Esophagus squamous epithelium (tissue), 5 donors: Measurements from ENCODE around the gene HERC3. TPM values are rescaled to one million over a fixed set of nuclear protein-coding genes. Genes with fewer than 3 reads are reported as not detected.

Experiments
- DNase-seq: peaks from one replicate; lab custom pipeline; 2025; lab: John Stamatoyannopoulos, UW
- H3K27ac ChIP-seq, 4 donors: fragments of 200-600 bp; sonication (generic); one replicate each; pipeline ENCODE4 v1.5.1; 2016 to 2019; ENCODE audit warnings: mild to moderate bottlenecking in 1 of 4
- H3K27me3 ChIP-seq, 4 donors: fragments of 200-600 bp; sonication (generic); 1 replicate in 3 of 4; 2 replicates in 1 of 4; pipeline versions ENCODE4 v1.5.1 to v1.6.0; 2017 to 2021; ENCODE audit warnings: antibody characterized with exemption in 1 of 4
- H3K36me3 ChIP-seq, 3 donors: fragments of 200-600 bp; sonication (generic); one replicate each; pipeline ENCODE4 v1.5.1; 2016 to 2019
- H3K4me1 ChIP-seq, 3 donors: fragments of 200-600 bp; sonication (generic); one replicate each; pipeline ENCODE4 v1.5.1; 2017 to 2019
- H3K4me3 ChIP-seq, 4 donors: fragments of 200-600 bp; sonication (generic); 1 replicate in 3 of 4; 2 replicates in 1 of 4; pipeline ENCODE4 v1.5.1; 2016 to 2019; ENCODE audit warnings: mild to moderate bottlenecking in 2 of 4, moderate library complexity in 1 of 4
- H3K9me3 ChIP-seq, 3 donors: fragments of 200-600 bp; sonication (generic); one replicate each; pipeline ENCODE4 v1.5.1; 2016 to 2019
- POLR2A ChIP-seq, 4 donors: fragments of 450-650 bp; IDR thresholded peaks; one replicate each; pipeline ENCODE4 v1.6.1; 2017; ENCODE audit warnings: antibody characterized with exemption in 4 of 4, mild to moderate bottlenecking in 4 of 4, moderate library complexity in 3 of 4
- WGBS, 2 donors: methylation state at CpG; one replicate each; pipeline ENCODE4 v1.1.5; 2018; 5-methylcytosine and 5-hydroxymethylcytosine counted together
- intact Hi-C: fragments of 100-400 bp; cut with DNase I; formaldehyde crosslinking; loops from one replicate; pipeline ENCODE4 v1.15.0; 2022
- total RNA-seq, 4 donors: library from RNA; depleted of rRNA; stranded (reverse); fragments of >200 nt; gene quantifications; one replicate each; pipeline ENCODE4 v1.1.0, GENCODE V29; 2016
- TF ChIP-seq, protein P1 (sequence below), 6 experiments: fragments of 450-650 bp in 4 of 6; fragments of 200-600 bp in 2 of 6; sonication (generic) in 2 of 6; IDR thresholded peaks; one replicate each; pipeline ENCODE4 v1.5.1; 2016 to 2019; ENCODE audit warnings: antibody characterized with exemption in 6 of 6, mild to moderate bottlenecking in 4 of 6, moderate library complexity in 4 of 6
- donor health status: DM: yes; HTN: yes; CAD: no.

HERC3 gene
- total RNA-seq, 4 donors from 2014 or later: 19.1 to 41.1 (median 30.8) TPM

- Histone ChIP-seq H3K4me3 (no peak overlapping the region), H3K27me3 (no peaks in the 10 kb centered on the region), H3K36me3 (no peaks in the 10 kb centered on the region), H3K9me3 (peaks cover 0 to 5% (median 0%) of the 10 kb centered on the region in 3 donors), H3K4me1 (no peaks in the 10 kb centered on the region), H3K27ac (no peak overlapping the region)
- intact Hi-C loops: no loop called here
- TF ChIP-seq, protein P1, sequence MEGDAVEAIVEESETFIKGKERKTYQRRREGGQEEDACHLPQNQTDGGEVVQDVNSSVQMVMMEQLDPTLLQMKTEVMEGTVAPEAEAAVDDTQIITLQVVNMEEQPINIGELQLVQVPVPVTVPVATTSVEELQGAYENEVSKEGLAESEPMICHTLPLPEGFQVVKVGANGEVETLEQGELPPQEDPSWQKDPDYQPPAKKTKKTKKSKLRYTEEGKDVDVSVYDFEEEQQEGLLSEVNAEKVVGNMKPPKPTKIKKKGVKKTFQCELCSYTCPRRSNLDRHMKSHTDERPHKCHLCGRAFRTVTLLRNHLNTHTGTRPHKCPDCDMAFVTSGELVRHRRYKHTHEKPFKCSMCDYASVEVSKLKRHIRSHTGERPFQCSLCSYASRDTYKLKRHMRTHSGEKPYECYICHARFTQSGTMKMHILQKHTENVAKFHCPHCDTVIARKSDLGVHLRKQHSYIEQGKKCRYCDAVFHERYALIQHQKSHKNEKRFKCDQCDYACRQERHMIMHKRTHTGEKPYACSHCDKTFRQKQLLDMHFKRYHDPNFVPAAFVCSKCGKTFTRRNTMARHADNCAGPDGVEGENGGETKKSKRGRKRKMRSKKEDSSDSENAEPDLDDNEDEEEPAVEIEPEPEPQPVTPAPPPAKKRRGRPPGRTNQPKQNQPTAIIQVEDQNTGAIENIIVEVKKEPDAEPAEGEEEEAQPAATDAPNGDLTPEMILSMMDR (IDR thresholded peaks at IDR 0.05): no peak
- TF ChIP-seq POLR2A (IDR thresholded peaks at IDR 0.05): no peak
- DNase-seq: no peak
- WGBS, 2 donors: 91 to 92% methylated on average over 2 of the region's 2 CpGs
Observed at GRCh38 chr4:88643932-88644331, 51.7 kb downstream of the HERC3 start.

DNA sequence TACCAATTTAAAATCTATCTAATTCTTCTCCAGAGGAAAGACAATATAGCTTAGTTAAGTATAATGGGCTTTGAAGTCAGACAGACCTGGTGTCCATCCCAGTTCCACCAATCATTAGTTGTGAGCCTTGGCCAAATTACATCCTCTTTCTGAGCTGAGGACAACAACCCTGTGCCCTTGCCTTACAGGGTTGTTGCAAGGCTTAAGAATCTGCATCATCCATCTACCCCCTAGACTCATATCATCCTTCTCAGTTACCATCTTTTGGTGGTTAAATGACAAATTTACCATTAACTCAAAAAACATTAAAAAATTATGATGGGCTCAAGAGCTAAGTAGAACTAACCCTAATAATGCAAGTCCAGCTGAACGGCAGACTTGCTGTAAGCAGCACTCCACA lies 53.7 kb downstream of the HERC3 start:
- no peak overlapping the region for H3K27ac ChIP-seq
- H3K36me3 ChIP-seq: no peaks in the 10 kb centered on the region
- H3K4me3 ChIP-seq: no peak overlapping the region
- H3K27me3 ChIP-seq: no peaks in the 10 kb centered on the region
- TF ChIP-seq POLR2A (IDR thresholded peaks at IDR 0.05): no peak
- TF ChIP-seq, protein P1 (IDR thresholded peaks at IDR 0.05): no peak
- H3K9me3 ChIP-seq: peaks cover 0 to 5% (median 0%) of the 10 kb centered on the region in 3 donors
- no peak for DNase-seq
- H3K4me1 ChIP-seq: no peaks in the 10 kb centered on the region
- intact Hi-C loops: no loop called here
- 71 to 95% methylated on average over 1 of the region's 1 CpG for WGBS, 2 donors

GRCh38 chr4:88646528-88647280 lies 54.4 kb downstream of the HERC3 start:
- no peaks in the 10 kb centered on the region for H3K36me3 ChIP-seq
- WGBS, 2 donors: 92 to 93% methylated on average over 6 to 7 of the region's 7 CpGs
- intact Hi-C loops: no loop called here
- peaks cover 0 to 5% (median 0%) of the 10 kb centered on the region in 3 donors for H3K9me3 ChIP-seq
- H3K27me3 ChIP-seq: no peaks in the 10 kb centered on the region
- H3K27ac ChIP-seq: no peak overlapping the region
- no peak overlapping the region for H3K4me3 ChIP-seq
- TF ChIP-seq, protein P1 (IDR thresholded peaks at IDR 0.05): no peak
- no peak for TF ChIP-seq POLR2A (IDR thresholded peaks at IDR 0.05)
- no peak for DNase-seq
- no peaks in the 10 kb centered on the region for H3K4me1 ChIP-seq

DNA sequence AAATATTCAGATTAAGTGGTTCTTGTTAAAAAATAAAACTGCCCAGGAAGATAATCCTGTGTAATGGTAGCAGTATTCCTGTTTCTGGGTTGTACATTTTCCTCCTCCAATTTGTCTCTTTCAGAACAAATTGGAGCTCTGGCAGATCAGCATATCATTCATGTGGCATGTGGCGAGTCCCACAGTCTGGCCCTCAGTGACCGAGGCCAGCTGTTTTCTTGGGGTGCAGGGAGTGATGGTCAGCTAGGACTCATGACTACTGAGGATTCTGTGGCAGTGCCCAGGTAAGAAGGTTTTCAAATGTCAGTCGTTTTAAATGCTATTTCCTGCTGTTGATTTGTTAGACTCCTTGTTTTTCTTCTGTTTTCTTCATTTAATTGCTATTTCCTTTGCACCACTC lies 57.4 kb downstream of the HERC3 start:
- Histone ChIP-seq H3K36me3 (peaks cover 0 to 24% (median 0%) of the 10 kb centered on the region in 3 donors), H3K27me3 (no peaks in the 10 kb centered on the region), H3K27ac (no peak overlapping the region), H3K4me1 (no peaks in the 10 kb centered on the region), H3K9me3 (no peaks in the 10 kb centered on the region), H3K4me3 (no peak overlapping the region)
- intact Hi-C loops: no loop called here
- no peak for TF ChIP-seq POLR2A (IDR thresholded peaks at IDR 0.05)
- TF ChIP-seq, protein P1 (IDR thresholded peaks at IDR 0.05): no peak
- DNase-seq: no peak
- WGBS, 2 donors: 57 to 78% methylated on average over 3 of the region's 3 CpGs

GRCh38 chr4:88653371-88653946 lies 61.2 kb downstream of the HERC3 start:
- DNase-seq: no peak
- 77 to 82% methylated on average over 4 of the region's 4 CpGs for WGBS, 2 donors
- intact Hi-C loops: no loop called here

More at GRCh38 chr4:88653371-88653946, 61.2 kb downstream of the HERC3 start:
- Histone ChIP-seq H3K4me3 (no peak overlapping the region), H3K27ac (no peak overlapping the region), H3K4me1 (no peaks in the 10 kb centered on the region), H3K36me3 (peaks cover 0 to 58% (median 0%) of the 10 kb centered on the region in 3 donors), H3K27me3 (no peaks in the 10 kb centered on the region), H3K9me3 (no peaks in the 10 kb centered on the region)
- TF ChIP-seq, protein P1 (IDR thresholded peaks at IDR 0.05): no peak
- TF ChIP-seq POLR2A (IDR thresholded peaks at IDR 0.05): no peak
